Vagina (tissue), 2 donors: Measurements from ENCODE around the gene FFAR1. TPM values are rescaled to one million over a fixed set of nuclear protein-coding genes. Genes with fewer than 3 reads are reported as not detected.
A peak's percentile ranks its signal among the peaks of the same experiment; 100 is the strongest.

ENCODE experiments used
- DNase-seq, 2 donors: peaks; one replicate each; pipeline ENCODE4 v3.0.0-alpha.2; 2017; ENCODE audit errors: extremely low spot score in 2 of 2
- H3K27ac ChIP-seq: fragments of 200-600 bp; sonication (generic); one replicate; pipeline ENCODE4 v1.5.1; 2019
- H3K27me3 ChIP-seq: fragments of 200-600 bp; sonication (generic); one replicate; pipeline ENCODE4 v1.5.1; 2019
- H3K36me3 ChIP-seq, 2 donors: fragments of 200-600 bp; sonication (generic); one replicate each; pipeline ENCODE4 v1.5.1; 2017 to 2019
- H3K4me1 ChIP-seq: fragments of 200-600 bp; sonication (generic); one replicate; pipeline ENCODE4 v1.5.1; 2019
- H3K4me3 ChIP-seq, 2 donors: fragments of 200-600 bp; sonication (generic); 1 replicate in 1 of 2; 2 replicates in 1 of 2; pipeline ENCODE4 v1.5.1; 2016 to 2019
- H3K9me3 ChIP-seq: fragments of 200-600 bp; sonication (generic); one replicate; pipeline ENCODE4 v1.5.1; 2019
- CTCF ChIP-seq, 3 experiments: fragments of 450-650 bp in 2 of 3; fragments of 200-600 bp in 1 of 3; sonication (generic) in 1 of 3; IDR thresholded peaks; one replicate each; pipeline ENCODE4 v1.5.1; 2017 to 2019; ENCODE audit warnings: antibody characterized with exemption in 3 of 3, mild to moderate bottlenecking in 2 of 3, moderate library complexity in 2 of 3
- POLR2A ChIP-seq, 2 donors: fragments of 450-650 bp; IDR thresholded peaks; one replicate each; pipeline ENCODE4 v1.6.1; 2017; ENCODE audit warnings: antibody characterized with exemption in 2 of 2, mild to moderate bottlenecking in 2 of 2, moderate library complexity in 2 of 2
- POLR2AphosphoS5 ChIP-seq, 2 donors: sonication (generic); formaldehyde crosslinking; IDR thresholded peaks; one replicate each; pipeline ENCODE4 v1.9.0; 2017; ENCODE audit warnings: antibody characterized with exemption in 2 of 2, mild to moderate bottlenecking in 2 of 2, low read depth in 1 of 2; ENCODE audit not compliant: insufficient read depth in 1 of 2
- intact Hi-C: fragments of 100-400 bp; cut with DNase I; formaldehyde crosslinking; loops from one replicate; pipeline ENCODE4 v1.15.1; 2023
- total RNA-seq: library from RNA; depleted of rRNA; stranded (reverse); fragments of >200 nt; gene quantifications from one replicate; pipeline ENCODE4 v1.2.3, GENCODE V29; 2016

Gene FFAR1
- total RNA-seq, 1 donor from 2014 or later, result not detected

GRCh38 chr19:35345671-35346111 is 2.0 kb upstream of the FFAR1 start:
- DNase-seq, result no peak
- Histone ChIP-seq H3K4me3 (no peak overlapping the region), H3K4me1 (no peaks in the 10 kb centered on the region), H3K27ac (no peak overlapping the region), H3K36me3 (no peaks in the 10 kb centered on the region), H3K9me3 (no peaks in the 10 kb centered on the region), H3K27me3 (no peaks in the 10 kb centered on the region)
- TF ChIP-seq CTCF (IDR thresholded peaks at IDR 0.05), result no peak
- no peak for TF ChIP-seq POLR2A (IDR thresholded peaks at IDR 0.05)
- TF ChIP-seq POLR2AphosphoS5 (IDR thresholded peaks at IDR 0.05; ENCODE audit: insufficient read depth in 1 of 2, low read depth in 1 of 2), result no peak
- intact Hi-C loops, result no loop called here

- no peaks in the 10 kb centered on the region for H3K9me3 ChIP-seq
- no peaks in the 10 kb centered on the region for H3K4me1 ChIP-seq
- H3K27me3 ChIP-seq, result no peaks in the 10 kb centered on the region
- no peak overlapping the region for H3K27ac ChIP-seq
- no peak for TF ChIP-seq POLR2A (IDR thresholded peaks at IDR 0.05)
- no peak for TF ChIP-seq CTCF (IDR thresholded peaks at IDR 0.05)
- TF ChIP-seq POLR2AphosphoS5 (IDR thresholded peaks at IDR 0.05; ENCODE audit: insufficient read depth in 1 of 2, low read depth in 1 of 2), result no peak
- no peaks in the 10 kb centered on the region for H3K36me3 ChIP-seq
- H3K4me3 ChIP-seq, result no peak overlapping the region
- intact Hi-C loops, result no loop called here
- DNase-seq, result peak; percentile 44 to 77
Measured at GRCh38 chr19:35346193-35347052, 1.3 kb upstream of the FFAR1 start.

- Histone ChIP-seq H3K4me3 (no peak overlapping the region), H3K27ac (no peak overlapping the region), H3K9me3 (no peaks in the 10 kb centered on the region), H3K27me3 (no peaks in the 10 kb centered on the region), H3K4me1 (no peaks in the 10 kb centered on the region), H3K36me3 (no peaks in the 10 kb centered on the region)
- TF ChIP-seq POLR2A (IDR thresholded peaks at IDR 0.05) (no peak), POLR2AphosphoS5 (IDR thresholded peaks at IDR 0.05; ENCODE audit: insufficient read depth in 1 of 2, low read depth in 1 of 2) (no peak), CTCF (IDR thresholded peaks at IDR 0.05) (no peak)
- peak; percentile 11 to 34 for DNase-seq
- intact Hi-C loops, result no loop called here
Measured at GRCh38 chr19:35347930-35348298, 212 bp downstream of the FFAR1 start.

- no peaks in the 10 kb centered on the region for H3K4me1 ChIP-seq
- peak; percentile 44 to 90 for DNase-seq
- intact Hi-C loops, result no loop called here
- H3K4me3 ChIP-seq, result no peak overlapping the region
- no peaks in the 10 kb centered on the region for H3K36me3 ChIP-seq
- H3K9me3 ChIP-seq, result no peaks in the 10 kb centered on the region
- no peaks in the 10 kb centered on the region for H3K27me3 ChIP-seq
- no peak overlapping the region for H3K27ac ChIP-seq
- TF ChIP-seq POLR2A (IDR thresholded peaks at IDR 0.05) (no peak), POLR2AphosphoS5 (IDR thresholded peaks at IDR 0.05; ENCODE audit: insufficient read depth in 1 of 2, low read depth in 1 of 2) (no peak), CTCF (IDR thresholded peaks at IDR 0.05) (no peak)
Measured at GRCh38 chr19:35348911-35349611, 1.4 kb downstream of the FFAR1 start.
